Large intestine (tissue), 3 donors: Measurements from ENCODE around the gene CFAP410. TPM values are rescaled to one million over a fixed set of nuclear protein-coding genes. Genes with fewer than 3 reads are reported as not detected.
"Not testable (repeated sequence)": the region's sequence is repeated elsewhere in the genome, so short reads cannot be mapped to it uniquely, and the experiment has no call there.

Experiments used
- DNase-seq, 2 donors: peaks; one replicate each; pipeline versions ENCODE4 v3.0.0 to v3.0.0-alpha.2; 2013
- H3K27ac ChIP-seq: one replicate; pipeline ENCODE4 v1.5.1; 2013; ENCODE audit warnings: low read length
- H3K27me3 ChIP-seq: 2 replicates; pipeline ENCODE4 v1.6.1; 2013; ENCODE audit warnings: low read length; ENCODE audit not compliant: control insufficient read depth, insufficient read depth
- H3K36me3 ChIP-seq: 2 replicates; pipeline ENCODE4 v1.6.1; 2013; ENCODE audit warnings: low read length; ENCODE audit not compliant: control insufficient read depth, insufficient read depth
- H3K4me1 ChIP-seq: one replicate; pipeline ENCODE4 v1.6.1; 2013; ENCODE audit warnings: low read length; ENCODE audit not compliant: control insufficient read depth, insufficient read depth
- H3K4me3 ChIP-seq: one replicate; pipeline ENCODE4 v1.5.1; 2013; ENCODE audit warnings: low read length
- H3K9me3 ChIP-seq: one replicate; pipeline ENCODE4 v1.6.1; 2013; ENCODE audit warnings: mild to moderate bottlenecking, low read depth, low read length, moderate library complexity; ENCODE audit not compliant: control insufficient read depth
- WGBS: methylation state at CpG from one replicate; pipeline ENCODE4 v1.1.5; 2013; ENCODE audit warnings: low lambda C conversion rate; ENCODE audit not compliant: insufficient coverage; 5-methylcytosine and 5-hydroxymethylcytosine counted together
- polyA plus RNA-seq: library from polyadenylated mRNA; unstranded; fragments of 120-200 nt; gene quantifications from one replicate; pipeline ENCODE4 v1.2.1, GENCODE V29; 2013

The CFAP410 gene
- polyA plus RNA-seq, 1 donor: 33.0 TPM

GRCh38 chr21:44368711-44369446, 29.7 kb upstream of the CFAP410 start:
- DNase-seq: peak in 1 of 2 donors; percentile 25
- Histone ChIP-seq H3K4me3 (no peak overlapping the region), H3K9me3 (peaks cover 8% of the 10 kb centered on the region), H3K36me3 (no peaks in the 10 kb centered on the region), H3K27me3 (peaks cover 17% of the 10 kb centered on the region), H3K4me1 (no peaks in the 10 kb centered on the region), H3K27ac (no peak overlapping the region)
- no CpG with 5 or more reads among the region's 35 CpGs for WGBS

- H3K9me3 ChIP-seq: peaks cover 10% of the 10 kb centered on the region
- no CpG with 5 or more reads among the region's 28 CpGs for WGBS
- H3K36me3 ChIP-seq: no peaks in the 10 kb centered on the region
- no peaks in the 10 kb centered on the region for H3K4me1 ChIP-seq
- H3K27me3 ChIP-seq: peaks cover 17% of the 10 kb centered on the region
- no peak overlapping the region for H3K4me3 ChIP-seq
- DNase-seq: no peak
- H3K27ac ChIP-seq: no peak overlapping the region
These were observed 27.5 kb upstream of the CFAP410 start for GRCh38 chr21:44366586-44367211.

- Histone ChIP-seq H3K27me3 (peaks cover 17% of the 10 kb centered on the region), H3K36me3 (no peaks in the 10 kb centered on the region), H3K27ac (no peak overlapping the region), H3K4me3 (no peak overlapping the region), H3K4me1 (no peaks in the 10 kb centered on the region), H3K9me3 (peaks cover 10% of the 10 kb centered on the region)
- no peak for DNase-seq
- WGBS: no CpG with 5 or more reads among the region's 22 CpGs
These were observed 26.9 kb upstream of the CFAP410 start for GRCh38 chr21:44365967-44366585.

- peaks cover 7% of the 10 kb centered on the region for H3K9me3 ChIP-seq
- no peak for DNase-seq
- no peak overlapping the region for H3K27ac ChIP-seq
- peaks cover 13% of the 10 kb centered on the region for H3K27me3 ChIP-seq
- H3K36me3 ChIP-seq: no peaks in the 10 kb centered on the region
- no peak overlapping the region for H3K4me3 ChIP-seq
- no CpG with 5 or more reads among the region's 18 CpGs for WGBS
- no peaks in the 10 kb centered on the region for H3K4me1 ChIP-seq
These were observed 26.2 kb upstream of the CFAP410 start for GRCh38 chr21:44365251-44365966.

- H3K36me3 ChIP-seq: no peaks in the 10 kb centered on the region
- H3K4me1 ChIP-seq: no peaks in the 10 kb centered on the region
- DNase-seq: no peak
- peaks cover 7% of the 10 kb centered on the region for H3K27me3 ChIP-seq
- no peak overlapping the region for H3K4me3 ChIP-seq
- WGBS: 90% methylated on average over 2 of the region's 22 CpGs
- no peak overlapping the region for H3K27ac ChIP-seq
- H3K9me3 ChIP-seq: peaks cover 7% of the 10 kb centered on the region
These were observed 25.2 kb upstream of the CFAP410 start for GRCh38 chr21:44364151-44365053.

- Histone ChIP-seq H3K27me3 (no peaks in the 10 kb centered on the region), H3K4me3 (no peak overlapping the region), H3K36me3 (no peaks in the 10 kb centered on the region), H3K9me3 (peaks cover 7% of the 10 kb centered on the region), H3K4me1 (no peaks in the 10 kb centered on the region), H3K27ac (no peak overlapping the region)
- no CpG with 5 or more reads among the region's 1 CpG for WGBS
- DNase-seq: no peak
These were observed 24.1 kb upstream of the CFAP410 start for GRCh38 chr21:44363278-44363677.

GRCh38 chr21:44361903-44362302, 22.7 kb upstream of the CFAP410 start:
- H3K27me3 ChIP-seq, H3K27ac ChIP-seq, DNase-seq, H3K4me3 ChIP-seq, H3K9me3 ChIP-seq, H3K36me3 ChIP-seq, H3K4me1 ChIP-seq: not testable (repeated sequence)
- no CpG with 5 or more reads among the region's 5 CpGs for WGBS

- Histone ChIP-seq H3K27me3 (no peaks in the 10 kb centered on the region), H3K4me1 (no peaks in the 10 kb centered on the region), H3K4me3 (no peak overlapping the region), H3K27ac (no peak overlapping the region), H3K36me3 (no peaks in the 10 kb centered on the region), H3K9me3 (peaks cover 7% of the 10 kb centered on the region)
- WGBS: 71% methylated on average over 1 of the region's 8 CpGs
- DNase-seq: no peak
These were observed 21.0 kb upstream of the CFAP410 start for GRCh38 chr21:44360159-44360558.

- 83% methylated on average over 1 of the region's 8 CpGs for WGBS
- Histone ChIP-seq H3K27me3 (no peaks in the 10 kb centered on the region), H3K36me3 (no peaks in the 10 kb centered on the region), H3K27ac (no peak overlapping the region), H3K4me3 (no peak overlapping the region), H3K4me1 (no peaks in the 10 kb centered on the region), H3K9me3 (peaks cover 5% of the 10 kb centered on the region)
- no peak for DNase-seq
These were observed 20.2 kb upstream of the CFAP410 start for GRCh38 chr21:44359396-44359795.
